HepG2 (cell line): ENCODE data around the gene KSR1. TPM values are rescaled to one million over a fixed set of nuclear protein-coding genes. Genes with fewer than 3 reads are reported as not detected.

Experiments
- ARNTL ChIP-seq: sonication (generic); formaldehyde crosslinking; IDR thresholded peaks from 2 replicates; pipeline ENCODE4 v1.4.0; 2020; ENCODE audit warnings: mild to moderate bottlenecking, missing genetic modification reagents
- BRD4 ChIP-seq: sonication (generic); formaldehyde crosslinking; IDR thresholded peaks from 2 replicates; pipeline ENCODE4 v1.4.0; 2020; ENCODE audit warnings: missing genetic modification reagents
- DNMT3B ChIP-seq: conservative IDR thresholded peaks from 2 replicates; pipeline ENCODE4 v1.6.1; 2016; ENCODE audit warnings: missing biosample characterization, control low read depth
- NR1H2 ChIP-seq: sonication (generic); formaldehyde crosslinking; IDR thresholded peaks from 2 replicates; pipeline ENCODE4 v1.8.1; 2022; ENCODE audit warnings: low read depth, missing genetic modification reagents, borderline replicate concordance
- NR2C2 ChIP-seq: sonication (generic); formaldehyde crosslinking; IDR thresholded peaks from 2 replicates; pipeline ENCODE4 v1.4.0; 2020; ENCODE audit warnings: missing genetic modification reagents, mild to moderate bottlenecking, moderate library complexity, borderline replicate concordance
- PLRG1 ChIP-seq: fragments of 450-650 bp; conservative IDR thresholded peaks from 2 replicates; pipeline ENCODE4 v1.6.1; 2016
- ZHX2 ChIP-seq, 2 experiments: sonication (generic) in 1 of 2; formaldehyde crosslinking in 1 of 2; IDR thresholded peaks; 2 replicates each; pipeline versions ENCODE4 v1.6.1 to v1.9.0; 2014 to 2022; ENCODE audit warnings: antibody characterized with exemption in 1 of 2, borderline replicate concordance in 1 of 2, inconsistent platforms in 1 of 2, low read depth in 1 of 2, missing genetic modification reagents in 1 of 2
- ZNF18 ChIP-seq: sonication (generic); formaldehyde crosslinking; IDR thresholded peaks from 2 replicates; pipeline ENCODE4 v1.8.0; 2022; ENCODE audit warnings: mild to moderate bottlenecking, missing genetic modification reagents; ENCODE audit not compliant: insufficient replicate concordance
- ZNF646 ChIP-seq: sonication (generic); formaldehyde crosslinking; IDR thresholded peaks from 2 replicates; pipeline ENCODE4 v1.9.0; 2021; ENCODE audit warnings: mild to moderate bottlenecking, missing genetic modification reagents
- ZNF704 ChIP-seq: sonication (generic); formaldehyde crosslinking; IDR thresholded peaks from 2 replicates; pipeline ENCODE4 v1.8.1; 2023; ENCODE audit warnings: mild to moderate bottlenecking, inconsistent platforms, moderate library complexity, missing genetic modification reagents, borderline replicate concordance
- polyA plus RNA-seq, 8 experiments: library from polyadenylated mRNA; depleted of rRNA in 3 of 8; stranded (reverse) in 7 of 8; unstranded in 1 of 8; fragments of >200 nt; fragmentation: Illumina TruSeq in 4 of 8; extraction: Trizol in 4 of 8; gene quantifications; 2 replicates each; pipeline versions ENCODE4 v1.2.1 to v1.2.3, GENCODE V29; 2011 to 2016; ENCODE audit warnings: low read depth in 4 of 8, missing spikeins in 1 of 8, mixed read lengths in 1 of 8; ENCODE audit not compliant: insufficient read depth in 1 of 8
- total RNA-seq, 5 experiments: library from RNA; depleted of rRNA; stranded (reverse); fragments of >200 nt; fragmentation: Illumina TruSeq; extraction: Trizol; gene quantifications; 2 replicates each; pipeline ENCODE4 v1.2.3, GENCODE V29; 2016; ENCODE audit warnings: low read depth in 1 of 5

Gene KSR1
- total and polyA plus RNA-seq, 2 of the 13 experiments (the other 11 are each of a cell fraction or from before 2014, with no cell fraction given) = 10.1 to 16.6 TPM

GRCh38 chr17:27504188-27504995 is 48.1 kb downstream of the KSR1 start (continued):
- TF ChIP-seq ZNF646 (CRISPR knock-in tag) (no peak), NR1H2 (no peak), ARNTL (CRISPR knock-in tag) (peak; percentile 63; the same call in 1 of the 2 replicates), ZNF704 (CRISPR knock-in tag) (no peak), NR2C2 (CRISPR knock-in tag) (no peak), DNMT3B (no peak), PLRG1 (no peak), BRD4 (0 out of 2 replicates have a peak, but pooled peaks have one; percentile 8), ZNF18 (CRISPR knock-in tag) (no peak), ZHX2 (IDR thresholded peaks at IDR 0.05; ENCODE audit: low read depth) (no peak), ZHX2 (CRISPR knock-in tag; IDR thresholded peaks at IDR 0.05; ENCODE audit: borderline replicate concordance) (no peak)
